Fibroblast of lung (primary cell): ENCODE data around the gene SLC17A3. TPM values are rescaled to one million over a fixed set of nuclear protein-coding genes. Genes with fewer than 3 reads are reported as not detected.

Experiments used
- DNase-seq, 2 donors: peaks; one replicate each; pipeline versions ENCODE4 v3.0.0 to v3.0.0-alpha.2; 2010; ENCODE audit warnings: low read depth in 2 of 2
- H2AFZ ChIP-seq: 2 replicates; pipeline ENCODE4 v1.5.1; 2012; ENCODE audit warnings: low read length, control low read depth, inconsistent platforms
- H3K27ac ChIP-seq: 2 replicates; pipeline ENCODE4 v1.5.1; 2011; ENCODE audit warnings: low read length, control low read depth; ENCODE audit not compliant: insufficient read depth
- H3K27me3 ChIP-seq: 2 replicates; pipeline ENCODE4 v1.5.1; 2011; ENCODE audit warnings: mild to moderate bottlenecking, low read length; ENCODE audit not compliant: control insufficient read depth, insufficient read depth
- H3K36me3 ChIP-seq: 2 replicates; pipeline ENCODE4 v1.5.1; 2011; ENCODE audit warnings: low read length; ENCODE audit not compliant: control insufficient read depth, insufficient read depth
- H3K4me1 ChIP-seq: 2 replicates; pipeline ENCODE4 v1.5.1; 2011; ENCODE audit warnings: low read length; ENCODE audit not compliant: control insufficient read depth, insufficient read depth; ENCODE audit errors: extremely low read depth
- H3K4me2 ChIP-seq: 2 replicates; pipeline ENCODE4 v1.5.1; 2011; ENCODE audit warnings: low read length, control low read depth; ENCODE audit not compliant: insufficient read depth; ENCODE audit errors: extremely low read depth
- H3K4me3 ChIP-seq, 4 experiments: fragments of 200-600 bp in 1 of 4; sonication (generic) in 1 of 4; replicated peaks in 1 of 4; 2 replicates each; pipeline ENCODE4 v1.5.1; 2011 to 2016; ENCODE audit warnings: low read length in 4 of 4, low read depth in 3 of 4, mild to moderate bottlenecking in 3 of 4, control low read depth in 2 of 4, inconsistent platforms in 1 of 4, mixed read lengths in 1 of 4; ENCODE audit not compliant: insufficient read depth in 1 of 4; ENCODE audit errors: control extremely low read depth in 1 of 4
- H3K79me2 ChIP-seq: 2 replicates; pipeline ENCODE4 v1.5.1; 2012; ENCODE audit warnings: mild to moderate bottlenecking, low read length, inconsistent platforms; ENCODE audit not compliant: control insufficient read depth, insufficient read depth
- H3K9ac ChIP-seq: 2 replicates; pipeline ENCODE4 v1.5.1; 2011; ENCODE audit warnings: mild to moderate bottlenecking, low read length, control low read depth; ENCODE audit not compliant: insufficient read depth
- H3K9me3 ChIP-seq: 2 replicates; pipeline ENCODE4 v1.5.1; 2012; ENCODE audit warnings: low read depth, low read length; ENCODE audit not compliant: control insufficient read depth, insufficient read depth
- H4K20me1 ChIP-seq: 2 replicates; pipeline ENCODE4 v1.5.1; 2011; ENCODE audit warnings: low read length; ENCODE audit not compliant: control insufficient read depth, insufficient read depth; ENCODE audit errors: extremely low read depth
- EZH2 ChIP-seq: IDR thresholded peaks from 2 replicates; pipeline ENCODE4 v1.5.1; 2012; ENCODE audit warnings: low read length, control low read depth, mild to moderate bottlenecking; ENCODE audit errors: missing control alignments
- polyA plus RNA-seq, 2 donors: library from polyadenylated mRNA; depleted of rRNA in 1 of 2; stranded (reverse) in 1 of 2; unstranded in 1 of 2; fragments of >200 nt; gene quantifications; 2 replicates each; pipeline ENCODE4 v1.2.1, GENCODE V29; 2011 to 2012; ENCODE audit warnings: missing spikeins in 1 of 2
- total RNA-seq: library from RNA; depleted of rRNA; stranded (reverse); fragments of >200 nt; gene quantifications from 2 replicates; pipeline ENCODE4 v1.2.1, GENCODE V29; 2014
- TF ChIP-seq, protein P1 (sequence below), 2 donors: IDR thresholded peaks in 1 of 2; conservative IDR thresholded peaks in 1 of 2; 1 replicate in 1 of 2; 2 replicates in 1 of 2; pipeline ENCODE4 v1.5.1; 2011 to 2012; ENCODE audit warnings: low read length in 2 of 2, control low read depth in 1 of 2, inconsistent platforms in 1 of 2, low read depth in 1 of 2, mild to moderate bottlenecking in 1 of 2

SLC17A3 gene
- total and polyA plus RNA-seq, 2 donors (not counting 1 experiment from before 2014, with no cell fraction given) = 0.06 TPM; not detected in 1

DNA sequence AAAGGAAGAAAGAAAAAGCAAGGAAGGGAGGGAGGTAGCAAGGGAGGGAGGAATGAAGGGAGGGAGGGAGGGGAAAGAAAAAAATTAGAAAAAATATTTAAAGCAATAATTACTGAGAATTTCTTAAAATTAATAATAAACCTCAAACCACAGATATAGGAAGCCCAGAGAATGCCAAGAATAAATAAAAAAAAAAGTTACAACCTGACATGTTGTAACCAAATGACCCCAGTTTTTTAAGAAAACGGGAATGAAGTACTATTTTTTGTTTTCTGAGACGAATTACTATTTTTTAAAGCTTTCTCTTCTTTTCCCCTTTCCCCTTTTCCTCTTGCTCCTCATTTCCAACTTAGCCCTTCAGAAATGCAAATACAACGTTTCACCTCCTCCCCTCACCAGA is 58.8 kb downstream of the SLC17A3 start:
- Histone ChIP-seq H3K27me3 (no peaks in the 10 kb centered on the region), H3K27ac (no peak overlapping the region), H3K9ac (no peak overlapping the region), H3K9me3 (no peaks in the 10 kb centered on the region), H3K36me3 (no peaks in the 10 kb centered on the region), H3K4me2 (no peak overlapping the region), H3K4me1 (no peaks in the 10 kb centered on the region), H3K79me2 (no peaks in the 10 kb centered on the region), H4K20me1 (no peaks in the 10 kb centered on the region), H3K4me3 (no peak overlapping the region), H2AFZ (no peak overlapping the region)
- no peak for DNase-seq
- TF ChIP-seq, protein P1, sequence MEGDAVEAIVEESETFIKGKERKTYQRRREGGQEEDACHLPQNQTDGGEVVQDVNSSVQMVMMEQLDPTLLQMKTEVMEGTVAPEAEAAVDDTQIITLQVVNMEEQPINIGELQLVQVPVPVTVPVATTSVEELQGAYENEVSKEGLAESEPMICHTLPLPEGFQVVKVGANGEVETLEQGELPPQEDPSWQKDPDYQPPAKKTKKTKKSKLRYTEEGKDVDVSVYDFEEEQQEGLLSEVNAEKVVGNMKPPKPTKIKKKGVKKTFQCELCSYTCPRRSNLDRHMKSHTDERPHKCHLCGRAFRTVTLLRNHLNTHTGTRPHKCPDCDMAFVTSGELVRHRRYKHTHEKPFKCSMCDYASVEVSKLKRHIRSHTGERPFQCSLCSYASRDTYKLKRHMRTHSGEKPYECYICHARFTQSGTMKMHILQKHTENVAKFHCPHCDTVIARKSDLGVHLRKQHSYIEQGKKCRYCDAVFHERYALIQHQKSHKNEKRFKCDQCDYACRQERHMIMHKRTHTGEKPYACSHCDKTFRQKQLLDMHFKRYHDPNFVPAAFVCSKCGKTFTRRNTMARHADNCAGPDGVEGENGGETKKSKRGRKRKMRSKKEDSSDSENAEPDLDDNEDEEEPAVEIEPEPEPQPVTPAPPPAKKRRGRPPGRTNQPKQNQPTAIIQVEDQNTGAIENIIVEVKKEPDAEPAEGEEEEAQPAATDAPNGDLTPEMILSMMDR (conservative IDR thresholded peaks at IDR 0.05 in 1 of 2, IDR thresholded peaks at IDR 0.05 in 1 of 2; ENCODE audit: low read depth in 1 of 2, low read length in 2 of 2) = no peak
- no peak for TF ChIP-seq EZH2

DNA sequence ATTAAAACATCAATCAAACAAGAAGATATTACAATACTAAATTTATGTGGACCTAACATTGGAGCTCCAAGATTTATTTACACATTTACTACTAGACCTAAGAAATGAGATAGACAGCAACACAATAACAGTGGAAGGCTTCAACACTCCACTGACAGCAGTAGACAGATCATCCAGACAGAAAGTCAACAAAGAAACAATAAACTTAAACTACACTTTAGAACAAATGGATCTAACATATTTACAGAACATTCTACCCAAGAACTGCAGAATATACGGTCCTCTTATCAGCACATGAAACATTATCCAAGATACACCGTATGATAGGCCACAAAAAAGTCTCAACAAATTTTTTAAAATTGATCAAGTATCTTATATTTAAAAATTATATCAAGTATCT is 69.2 kb downstream of the SLC17A3 start:
- H3K4me1 ChIP-seq = no peaks in the 10 kb centered on the region
- no peaks in the 10 kb centered on the region for H3K9me3 ChIP-seq
- no peak overlapping the region for H3K9ac ChIP-seq
- H3K4me2 ChIP-seq = no peak overlapping the region
- no peaks in the 10 kb centered on the region for H4K20me1 ChIP-seq
- no peak overlapping the region for H2AFZ ChIP-seq
- no peaks in the 10 kb centered on the region for H3K27me3 ChIP-seq
- H3K79me2 ChIP-seq = no peaks in the 10 kb centered on the region
- H3K27ac ChIP-seq = no peak overlapping the region
- H3K36me3 ChIP-seq = no peaks in the 10 kb centered on the region
- no peak for DNase-seq
- H3K4me3 ChIP-seq = no peak overlapping the region
- TF ChIP-seq EZH2 = no peak
- TF ChIP-seq, protein P1 (conservative IDR thresholded peaks at IDR 0.05 in 1 of 2, IDR thresholded peaks at IDR 0.05 in 1 of 2; ENCODE audit: low read depth in 1 of 2, low read length in 2 of 2) = no peak

DNA sequence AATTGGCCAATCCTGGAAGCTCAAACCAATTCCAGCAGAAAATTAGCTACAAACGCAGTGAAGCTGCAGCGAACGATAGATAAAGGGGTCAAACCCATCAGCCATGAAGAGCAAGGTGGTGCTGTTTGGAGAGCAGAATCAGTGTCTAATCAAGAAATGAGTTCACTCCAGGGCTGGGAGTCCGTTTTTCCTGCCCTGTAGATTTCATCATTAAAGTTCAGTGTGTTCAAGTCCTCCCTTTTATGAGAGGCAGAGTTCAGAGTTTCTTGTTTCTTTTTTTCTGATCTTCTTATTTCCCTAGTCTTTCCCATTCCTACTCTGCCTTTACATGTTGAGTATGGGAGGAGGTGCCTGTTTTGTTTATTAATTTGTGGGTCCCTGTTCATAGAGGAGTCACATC is 72.6 kb downstream of the SLC17A3 start:
- H4K20me1 ChIP-seq = no peaks in the 10 kb centered on the region
- H3K27ac ChIP-seq = no peak overlapping the region
- TF ChIP-seq, protein P1 (conservative IDR thresholded peaks at IDR 0.05 in 1 of 2, IDR thresholded peaks at IDR 0.05 in 1 of 2; ENCODE audit: low read depth in 1 of 2, low read length in 2 of 2) = no peak
- TF ChIP-seq EZH2 = no peak
- no peak overlapping the region for H3K4me2 ChIP-seq
- no peak for DNase-seq
- H3K9ac ChIP-seq = no peak overlapping the region
- H3K27me3 ChIP-seq = no peaks in the 10 kb centered on the region
- H3K9me3 ChIP-seq = no peaks in the 10 kb centered on the region
- H3K79me2 ChIP-seq = no peaks in the 10 kb centered on the region
- no peaks in the 10 kb centered on the region for H3K4me1 ChIP-seq
- no peak overlapping the region for H3K4me3 ChIP-seq
- no peak overlapping the region for H2AFZ ChIP-seq
- no peaks in the 10 kb centered on the region for H3K36me3 ChIP-seq

Other genes starting within 250 kb of the SLC17A3 start
- gene SCGN, start 222.0 kb downstream of the SLC17A3 start, total RNA-seq = not detected in 2 replicates
- gene SCGN, start 222.0 kb downstream of the SLC17A3 start, polyA plus RNA-seq = not detected in 2 replicates
- not detected in 2 replicates for gene SLC17A4, start 119.5 kb downstream of the SLC17A3 start, total RNA-seq
- not detected in 2 replicates for gene SLC17A4, start 119.5 kb downstream of the SLC17A3 start, polyA plus RNA-seq
- not detected in 2 replicates for gene SLC17A1, start 42.2 kb downstream of the SLC17A3 start, total RNA-seq
- not detected in 2 replicates for gene SLC17A1, start 42.2 kb downstream of the SLC17A3 start, polyA plus RNA-seq
- gene SLC17A2, start 56.4 kb upstream of the SLC17A3 start, total RNA-seq = under 0.01 TPM in 1 of 2 replicates, not detected in the other
- gene SLC17A2, start 56.4 kb upstream of the SLC17A3 start, polyA plus RNA-seq = not detected in 2 replicates
- gene TRIM38, start 88.6 kb upstream of the SLC17A3 start, total RNA-seq = 14.4 and 14.5 TPM in 2 replicates
- gene TRIM38, start 88.6 kb upstream of the SLC17A3 start, polyA plus RNA-seq = 5.8 and 7.6 TPM in 2 replicates
- 6.4 and 18.3 TPM in 2 replicates for gene HFE, start 213.2 kb upstream of the SLC17A3 start, total RNA-seq
- 22.1 and 22.3 TPM in 2 replicates for gene HFE, start 213.2 kb upstream of the SLC17A3 start, polyA plus RNA-seq